ENCODE data around the gene RANGAP1. TPM values are rescaled to one million over a fixed set of nuclear protein-coding genes. Genes with fewer than 3 reads are reported as not detected.

RANGAP1 gene
- total and polyA plus RNA-seq, 2 of the 4 experiments (the other 2 are of a cell fraction): 71.2 to 148 TPM

DNA sequence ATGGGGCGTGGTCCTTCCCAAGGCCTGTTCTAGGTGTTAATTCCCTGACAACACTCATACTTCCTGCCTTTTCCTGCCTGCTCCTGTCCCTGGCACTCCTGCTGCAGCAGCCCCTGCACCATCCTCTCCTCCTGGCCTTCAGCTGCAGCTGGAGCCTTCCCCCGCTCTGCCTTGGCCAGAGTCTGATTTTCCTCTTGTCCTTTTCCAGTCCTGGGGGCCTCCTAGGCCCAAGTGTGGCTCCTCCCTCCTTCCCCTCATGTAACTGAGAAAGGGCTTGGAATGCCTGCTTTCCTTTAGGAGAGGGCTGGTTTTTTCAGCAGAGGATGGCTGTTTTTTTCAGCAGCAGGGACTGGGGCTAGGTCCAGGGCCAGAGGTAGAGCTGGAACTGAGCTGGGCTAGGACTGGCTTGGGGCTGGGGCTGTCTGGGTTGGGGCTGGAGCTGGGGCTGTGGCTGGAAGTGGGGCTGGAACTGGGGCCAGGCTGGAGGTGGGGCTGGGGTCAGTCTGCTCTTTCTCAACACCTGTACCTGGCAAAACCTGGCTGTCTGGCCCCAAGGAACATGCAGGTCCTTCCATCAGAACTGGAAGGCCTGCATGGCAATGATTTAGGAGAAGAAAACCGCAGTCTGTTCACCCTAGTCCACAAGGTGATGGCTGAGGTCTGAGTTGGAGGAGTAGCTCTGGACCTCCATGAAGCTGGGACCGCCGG, 39.0 kb upstream of the RANGAP1 start:
- Histone ChIP-seq H3K9me3 (ENCODE audit: control insufficient read depth, insufficient read depth, low read length) (no peaks in the 10 kb centered on the region), H3K4me2 (ENCODE audit: low read depth, low read length) (no peak overlapping the region), H4K91ac (ENCODE audit: insufficient read depth, low read depth, low read length) (no peak overlapping the region), H2AK9ac (replicated peaks; ENCODE audit: low read depth, low read length, poor library complexity) (no peak overlapping the region), H3K27me3 (ENCODE audit: control insufficient read depth, insufficient read depth, low read length) (no peaks in the 10 kb centered on the region), H3K14ac (replicated peaks; ENCODE audit: low read depth, low read length) (no peak overlapping the region), H2BK120ac (ENCODE audit: low read depth, low read length) (no peak overlapping the region), H4K5ac (ENCODE audit: low read depth, low read length) (no peak overlapping the region), H3K56ac (ENCODE audit: extremely low read depth, insufficient read depth, low read length) (no peak overlapping the region), H2BK15ac (ENCODE audit: low read depth, low read length) (no peak overlapping the region), H3K23ac (ENCODE audit: low read depth, low read length) (no peak overlapping the region), H4K20me1 (ENCODE audit: insufficient read depth, low read length) (peaks cover 42% of the 10 kb centered on the region), H3K9me1 (ENCODE audit: insufficient read depth, low read length) (peaks cover 29% of the 10 kb centered on the region), H3K27ac (ENCODE audit: insufficient read depth, low read length) (no peak overlapping the region), H3K18ac (ENCODE audit: low read depth, low read length) (no peak overlapping the region), H3K79me1 (ENCODE audit: low read depth in 1 of 2, low read length in 2 of 2) (peaks cover 28 to 71% of the 10 kb centered on the region in 2 experiments), H3K36me3 (ENCODE audit: control insufficient read depth, insufficient read depth, low read length) (peaks cover 75% of the 10 kb centered on the region), H2BK20ac (ENCODE audit: low read depth, low read length) (no peak overlapping the region), H3K4ac (ENCODE audit: low read depth, low read length) (no peak overlapping the region), H4K8ac (ENCODE audit: low read depth in 2 of 2, low read length in 2 of 2) (no peak overlapping the region), H3K9ac (ENCODE audit: low read depth, low read length) (no peak overlapping the region), H2BK5ac (ENCODE audit: low read depth, low read length, poor library complexity, severe bottlenecking) (no peak overlapping the region), H3K4me1 (ENCODE audit: control insufficient read depth, insufficient read depth, low read length) (peaks cover 2% of the 10 kb centered on the region; the same call in 1 of the 2 replicates), H3K4me3 (ENCODE audit: insufficient read depth, low read depth, low read length) (no peak overlapping the region), H2AK5ac (ENCODE audit: low read depth, low read length) (no peak overlapping the region), H2AFZ (replicated peaks; ENCODE audit: low read length, poor library complexity) (no peak overlapping the region)
- BruUV-seq (replicated peaks): no TSS peak
- WGBS, 2 experiments (ENCODE audit: extremely low coverage in 2 of 2, insufficient read length in 1 of 2): no CpG with 5 or more reads among the region's 5 CpGs
- in situ Hi-C loops (cut with MboI; ENCODE audit: low sequenced_read_pairs) (no loop called here), dilution Hi-C loops (cut with HindIII; ENCODE audit: low sequenced_read_pairs, unreplicated experiment) (no loop called here), intact Hi-C loops (cut with micrococcal nuclease) (no loop called here)
- ChIA-PET POLR2A (ENCODE audit: unreplicated experiment) (no interaction called here), CTCF (no interaction called here)
- DNase-seq: no peak
- ATAC-seq (ENCODE audit: low read depth): peak; percentile 17; the same call in 1 of the 2 replicates
- TF ChIP-seq CEBPB (IDR thresholded peaks at IDR 0.05; ENCODE audit: low read depth, low read length): no peak
- no peak for TF ChIP-seq RCOR1 (IDR thresholded peaks at IDR 0.05; ENCODE audit: insufficient replicate concordance, low read length)
- no peak for TF ChIP-seq MXI1 (IDR thresholded peaks at IDR 0.05; ENCODE audit: borderline replicate concordance, low read depth, low read length)
- no peak for TF ChIP-seq SMC3 (IDR thresholded peaks at IDR 0.05; ENCODE audit: low read depth, low read length)
